Activated naive CD4-positive, alpha-beta T cell treated with anti-CD3 and anti-CD28 coated beads for 36 hours (primary cell): Measurements from ENCODE around the gene PEX14. TPM values are rescaled to one million over a fixed set of nuclear protein-coding genes. Genes with fewer than 3 reads are reported as not detected.

Source experiments
- CTCF ChIA-PET: fragments of 350-600 bp; sonication (Branson Sonifier 250); formaldehyde crosslinking; loops from one replicate; lab custom pipeline; 2021; ENCODE audit warnings: antibody characterized with exemption; lab: Charles Lee
- DNase-seq: peaks from one replicate; pipeline ENCODE4 v3.0.0-alpha.2; 2020
- H3K27ac Mint-ChIP-seq: one replicate; pipeline ENCODE4 v1.8.0; 2021; ENCODE audit warnings: mild to moderate bottlenecking, mixed read lengths
- H3K27me3 Mint-ChIP-seq: one replicate; pipeline ENCODE4 v1.8.0; 2021; ENCODE audit warnings: low read depth, mixed read lengths
- H3K36me3 Mint-ChIP-seq: one replicate; pipeline ENCODE4 v1.8.0; 2021; ENCODE audit warnings: low read depth, mixed read lengths
- H3K4me1 Mint-ChIP-seq: one replicate; pipeline ENCODE4 v1.8.0; 2021; ENCODE audit warnings: low read depth, mixed read lengths
- H3K4me3 Mint-ChIP-seq: one replicate; pipeline ENCODE4 v1.8.0; 2021; ENCODE audit warnings: mild to moderate bottlenecking, moderate library complexity, mixed read lengths
- H3K9me3 Mint-ChIP-seq: one replicate; pipeline ENCODE4 v1.8.0; 2021; ENCODE audit warnings: mixed read lengths
- intact Hi-C: fragments of 100-400 bp; cut with micrococcal nuclease; formaldehyde crosslinking; loops from one replicate; pipeline ENCODE4 v1.15.1; 2023
- total RNA-seq, 2 experiments: library from RNA; stranded (reverse); gene quantifications; one replicate each; pipeline ENCODE4 v1.2.3, GENCODE V29; 2021

PEX14 gene
- total RNA-seq, 2 experiments from 2014 or later: 15.8 to 17.2 TPM

DNA sequence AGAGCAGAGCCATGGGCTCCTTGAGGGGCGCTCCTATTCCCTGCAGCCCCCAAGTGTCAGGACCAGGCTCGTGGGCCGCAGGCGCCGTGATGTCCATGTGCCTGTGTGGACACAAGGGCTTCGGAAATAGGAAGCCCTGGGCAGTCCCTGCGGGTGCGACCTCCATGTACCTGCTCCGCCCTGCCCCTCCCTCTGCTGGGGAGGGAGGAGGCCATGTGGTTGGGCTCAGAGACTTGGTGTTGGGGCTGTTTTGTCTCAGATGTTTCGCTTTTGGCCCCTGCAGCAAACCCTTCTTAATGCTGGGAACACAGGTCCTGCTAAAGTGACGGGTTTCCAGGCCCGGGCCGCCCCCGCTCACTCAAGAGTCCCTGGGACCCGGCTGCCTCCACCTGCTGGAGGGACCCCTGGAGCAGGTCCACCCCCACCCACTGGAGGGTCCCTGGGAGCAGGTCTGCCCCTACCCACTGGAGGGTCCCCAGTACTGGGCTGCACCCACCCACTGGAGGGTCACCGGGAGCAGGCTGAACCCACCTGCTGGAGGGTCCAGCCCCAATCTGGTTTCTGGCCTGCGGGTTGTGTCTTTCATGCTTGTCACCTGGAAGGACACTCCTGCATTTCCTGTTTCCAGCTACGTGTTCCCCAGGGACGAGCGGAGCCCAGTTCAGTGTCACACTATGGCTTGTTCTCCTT is 156.5 kb downstream of the PEX14 start:
- Mint-ChIP-seq H3K4me3 (no peak overlapping the region), H3K36me3 (peaks cover 4% of the 10 kb centered on the region), H3K27me3 (no peaks in the 10 kb centered on the region), H3K4me1 (no peaks in the 10 kb centered on the region), H3K27ac (no peak overlapping the region), H3K9me3 (no peaks in the 10 kb centered on the region)
- no peak for DNase-seq
- CTCF ChIA-PET: no interaction called here
- intact Hi-C loops: no loop called here

DNA sequence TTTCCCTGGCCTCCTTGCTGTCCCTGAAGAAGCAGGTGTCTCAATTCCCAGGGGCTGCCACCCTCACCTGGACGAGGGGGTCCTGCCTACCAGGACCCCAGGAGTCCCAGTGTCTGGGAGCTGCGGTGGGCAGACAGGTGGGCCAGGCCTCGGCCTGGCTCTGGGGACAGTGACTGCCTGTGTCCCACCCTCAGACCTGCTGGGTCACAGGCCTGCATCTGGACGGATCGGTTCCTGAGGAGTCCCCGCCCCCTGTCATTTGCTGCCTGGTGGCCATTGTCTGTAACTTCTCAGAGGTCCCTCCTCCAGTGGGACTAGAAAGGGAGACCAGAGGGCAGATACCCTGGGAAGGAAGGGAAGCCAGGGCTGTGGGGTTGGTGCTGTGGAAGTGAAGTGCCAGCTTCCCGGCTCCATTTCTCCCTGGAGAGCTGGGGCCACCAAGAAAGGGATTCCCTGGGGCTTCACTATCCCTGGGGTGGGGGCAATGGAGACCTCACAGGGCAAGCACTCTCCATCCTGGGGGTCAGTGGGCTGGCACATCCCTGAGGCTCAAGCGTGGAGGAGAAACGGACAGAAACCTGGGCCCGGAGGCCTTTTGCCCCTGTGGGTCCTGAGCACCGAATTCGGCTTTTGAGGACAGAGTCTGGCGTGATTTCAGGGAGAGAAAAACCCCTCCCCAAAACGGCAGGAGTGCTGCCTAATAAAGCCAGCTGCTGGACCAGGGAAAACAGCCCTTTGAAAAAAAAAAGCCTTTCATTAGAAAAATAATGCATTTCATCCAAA is 157.3 kb downstream of the PEX14 start:
- no peaks in the 10 kb centered on the region for H3K27me3 Mint-ChIP-seq
- H3K27ac Mint-ChIP-seq: no peak overlapping the region
- intact Hi-C loops: no loop called here
- CTCF ChIA-PET: no interaction called here
- H3K4me1 Mint-ChIP-seq: no peaks in the 10 kb centered on the region
- H3K9me3 Mint-ChIP-seq: no peaks in the 10 kb centered on the region
- no peak overlapping the region for H3K4me3 Mint-ChIP-seq
- peaks cover 4% of the 10 kb centered on the region for H3K36me3 Mint-ChIP-seq
- no peak for DNase-seq

DNA sequence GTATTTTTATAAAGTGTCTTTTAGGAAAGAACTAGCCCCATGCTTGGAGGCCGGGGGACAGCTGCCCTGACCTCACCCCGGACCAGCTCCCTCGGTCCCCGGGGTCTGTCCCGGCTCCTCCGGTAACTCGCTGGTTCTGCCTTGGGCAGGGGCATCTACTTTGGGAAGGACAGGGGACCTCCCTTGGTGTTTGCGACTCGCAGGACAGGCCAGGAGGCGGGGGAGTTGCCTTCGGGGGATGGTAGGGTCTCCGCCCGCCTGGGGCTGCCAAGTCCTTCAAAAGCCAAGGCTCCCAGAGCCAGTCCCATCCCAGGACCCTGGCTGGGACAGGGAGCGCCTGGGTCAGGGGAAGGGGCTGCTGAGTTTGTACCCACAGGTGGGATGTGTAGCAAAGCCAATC is 157.9 kb downstream of the PEX14 start:
- no peak for DNase-seq
- Mint-ChIP-seq H3K4me1 (no peaks in the 10 kb centered on the region), H3K27ac (no peak overlapping the region), H3K4me3 (no peak overlapping the region), H3K27me3 (peaks cover 1% of the 10 kb centered on the region), H3K36me3 (peaks cover 2% of the 10 kb centered on the region), H3K9me3 (no peaks in the 10 kb centered on the region)
- intact Hi-C loops: no loop called here
- CTCF ChIA-PET: no interaction called here

DNA sequence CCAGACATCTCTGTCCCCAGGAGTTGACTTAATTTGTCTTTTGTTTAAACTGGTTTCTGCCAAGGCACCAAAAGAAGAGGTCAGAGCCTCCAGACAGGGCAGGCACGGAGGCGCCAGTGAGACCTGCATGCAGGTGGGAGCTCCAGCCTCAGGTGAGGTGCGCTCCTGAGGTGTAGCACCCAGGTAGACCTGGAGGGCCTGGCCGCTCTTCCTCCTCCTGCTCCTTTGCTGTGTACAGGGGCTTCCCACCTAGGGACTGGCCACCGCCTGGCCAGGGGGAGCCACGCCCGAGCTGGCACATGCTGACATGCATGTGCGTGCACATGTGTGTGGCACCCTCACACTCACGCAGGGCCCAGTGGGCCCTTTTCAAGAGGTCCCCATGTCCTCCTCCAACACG is 158.7 kb downstream of the PEX14 start:
- no peak overlapping the region for H3K27ac Mint-ChIP-seq
- no peak for DNase-seq
- no peak overlapping the region for H3K4me3 Mint-ChIP-seq
- intact Hi-C loops: no loop called here
- CTCF ChIA-PET: no interaction called here
- peaks cover under 1% of the 10 kb centered on the region for H3K36me3 Mint-ChIP-seq
- peaks cover 2% of the 10 kb centered on the region for H3K4me1 Mint-ChIP-seq
- peaks cover 3% of the 10 kb centered on the region for H3K27me3 Mint-ChIP-seq
- no peaks in the 10 kb centered on the region for H3K9me3 Mint-ChIP-seq

DNA sequence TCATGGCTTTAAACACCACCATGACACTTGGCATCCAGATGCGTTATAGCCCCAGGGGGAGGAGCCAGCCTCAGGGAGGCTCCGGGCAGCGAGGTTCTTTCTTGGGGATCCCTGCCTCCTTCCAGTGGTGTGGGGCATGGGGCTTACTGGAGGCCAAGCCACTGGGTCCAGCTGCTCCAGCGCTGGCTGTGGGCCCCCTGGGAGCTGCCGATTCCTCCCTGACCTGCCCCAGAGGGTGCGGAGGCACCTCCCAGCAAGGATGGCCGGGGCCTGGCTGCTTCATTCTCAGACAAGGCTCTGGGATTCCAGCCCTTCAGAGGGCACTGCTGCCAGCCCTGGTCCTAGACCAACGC is 159.3 kb downstream of the PEX14 start:
- no peaks in the 10 kb centered on the region for H3K9me3 Mint-ChIP-seq
- no peak for DNase-seq
- H3K4me1 Mint-ChIP-seq: peaks cover 2% of the 10 kb centered on the region
- no peaks in the 10 kb centered on the region for H3K36me3 Mint-ChIP-seq
- no peak overlapping the region for H3K4me3 Mint-ChIP-seq
- CTCF ChIA-PET: no interaction called here
- peaks cover 3% of the 10 kb centered on the region for H3K27me3 Mint-ChIP-seq
- intact Hi-C loops: no loop called here
- H3K27ac Mint-ChIP-seq: no peak overlapping the region

DNA sequence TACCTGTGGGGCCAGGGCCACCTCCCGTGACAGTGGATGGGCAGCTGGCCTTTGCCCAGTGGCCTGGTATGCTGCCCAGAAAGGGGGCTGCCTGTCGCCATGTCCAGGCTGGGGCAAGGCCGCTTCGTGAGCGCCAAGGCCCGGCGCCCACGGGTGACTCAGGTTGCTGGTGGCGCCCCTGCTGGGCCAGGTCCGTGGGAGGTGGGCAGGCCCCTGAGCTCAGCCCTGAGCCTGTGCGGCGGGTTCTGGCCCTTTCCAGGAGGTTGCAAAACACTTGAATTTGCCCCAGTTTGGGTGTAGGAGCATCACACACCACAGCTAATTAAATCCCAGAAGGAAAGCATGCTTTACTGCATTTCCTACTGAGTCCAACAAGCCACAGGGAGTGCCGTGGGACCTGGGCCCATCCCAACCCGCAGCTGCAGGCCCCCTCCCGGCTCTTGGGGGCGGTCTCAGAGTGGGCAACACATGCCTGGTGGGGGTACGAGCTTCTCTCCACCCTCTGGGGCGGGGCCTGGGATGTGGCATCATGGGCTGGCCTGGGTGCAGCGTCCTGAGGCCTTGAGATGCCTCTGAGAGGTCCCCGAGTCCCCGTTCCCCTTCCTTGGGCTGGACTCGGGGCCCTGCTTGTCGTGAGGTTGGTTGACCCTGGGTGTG is 159.8 kb downstream of the PEX14 start:
- Mint-ChIP-seq H3K4me3 (no peak overlapping the region), H3K9me3 (no peaks in the 10 kb centered on the region), H3K4me1 (peaks cover 2% of the 10 kb centered on the region), H3K27ac (no peak overlapping the region), H3K27me3 (peaks cover 3% of the 10 kb centered on the region), H3K36me3 (no peaks in the 10 kb centered on the region)
- CTCF ChIA-PET: no interaction called here
- intact Hi-C loops: no loop called here
- DNase-seq: no peak

DNA sequence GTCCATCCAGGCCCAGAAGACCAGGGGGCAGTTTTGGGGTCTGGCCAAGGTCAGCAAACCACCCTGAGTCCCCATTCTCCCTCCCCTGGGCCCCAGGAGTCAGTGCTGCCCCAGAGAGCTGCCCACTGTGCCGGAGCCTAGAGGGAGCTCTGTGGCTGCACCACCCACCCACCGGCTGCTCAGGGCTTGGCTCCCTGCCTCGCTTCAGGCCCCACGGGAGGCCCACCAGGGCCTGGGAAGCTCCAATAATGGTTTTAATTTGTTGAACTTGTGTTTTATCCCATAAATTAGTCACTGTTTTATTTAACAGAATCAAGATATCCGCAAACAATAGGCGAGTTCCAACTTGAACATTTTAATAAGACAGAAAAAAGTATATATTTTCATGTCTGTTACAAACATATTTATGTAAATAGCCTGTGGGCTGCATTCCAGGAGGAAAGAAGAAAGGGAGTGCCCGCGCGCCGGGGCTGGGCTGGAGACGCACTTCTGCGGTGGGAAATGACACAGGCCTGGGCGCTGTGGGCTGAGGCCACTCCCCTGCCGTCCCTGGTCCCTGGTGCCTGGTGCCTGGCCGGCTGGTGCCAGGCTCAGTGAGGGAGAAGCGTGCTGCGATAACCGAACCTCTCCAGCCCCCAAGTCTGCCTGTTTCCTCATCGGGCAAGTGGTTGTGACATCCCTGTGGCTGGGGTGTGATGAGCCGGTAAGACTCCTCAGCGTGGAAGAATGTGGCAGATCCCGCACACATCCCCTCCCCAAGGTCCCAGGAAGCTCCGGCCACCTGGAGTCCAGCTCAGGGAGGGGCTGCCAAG is 160.5 kb downstream of the PEX14 start:
- H3K4me1 Mint-ChIP-seq: peaks cover 2% of the 10 kb centered on the region
- H3K9me3 Mint-ChIP-seq: no peaks in the 10 kb centered on the region
- H3K4me3 Mint-ChIP-seq: no peak overlapping the region
- no peaks in the 10 kb centered on the region for H3K36me3 Mint-ChIP-seq
- peaks cover 3% of the 10 kb centered on the region for H3K27me3 Mint-ChIP-seq
- no peak overlapping the region for H3K27ac Mint-ChIP-seq
- CTCF ChIA-PET: no interaction called here
- DNase-seq: no peak
- intact Hi-C loops: no loop called here

DNA sequence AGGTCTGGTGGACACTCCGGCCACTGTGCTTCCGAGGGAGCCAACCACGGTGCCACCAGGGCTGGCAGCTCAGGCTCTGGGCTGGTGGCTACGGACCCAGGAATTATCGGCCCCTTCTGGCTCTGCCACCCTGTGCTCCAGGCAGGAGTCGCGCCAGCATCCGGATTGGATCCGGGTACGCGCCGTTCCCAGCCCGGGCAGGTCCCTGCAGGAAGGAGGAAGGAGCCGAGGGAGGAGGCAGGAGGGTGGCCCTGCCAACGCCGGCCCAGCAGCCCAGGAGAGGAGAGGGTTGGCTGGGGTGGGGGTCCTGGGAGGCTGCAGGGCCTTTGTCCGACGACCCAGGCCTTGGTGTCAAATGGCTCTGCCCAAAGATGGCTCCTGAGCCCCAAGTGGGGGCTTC is 161.2 kb downstream of the PEX14 start:
- intact Hi-C loops: no loop called here
- H3K4me1 Mint-ChIP-seq: peaks cover 2% of the 10 kb centered on the region
- no peaks in the 10 kb centered on the region for H3K36me3 Mint-ChIP-seq
- no peak for DNase-seq
- H3K9me3 Mint-ChIP-seq: no peaks in the 10 kb centered on the region
- H3K4me3 Mint-ChIP-seq: no peak overlapping the region
- H3K27me3 Mint-ChIP-seq: peaks cover 3% of the 10 kb centered on the region
- CTCF ChIA-PET: no interaction called here
- H3K27ac Mint-ChIP-seq: no peak overlapping the region

DNA sequence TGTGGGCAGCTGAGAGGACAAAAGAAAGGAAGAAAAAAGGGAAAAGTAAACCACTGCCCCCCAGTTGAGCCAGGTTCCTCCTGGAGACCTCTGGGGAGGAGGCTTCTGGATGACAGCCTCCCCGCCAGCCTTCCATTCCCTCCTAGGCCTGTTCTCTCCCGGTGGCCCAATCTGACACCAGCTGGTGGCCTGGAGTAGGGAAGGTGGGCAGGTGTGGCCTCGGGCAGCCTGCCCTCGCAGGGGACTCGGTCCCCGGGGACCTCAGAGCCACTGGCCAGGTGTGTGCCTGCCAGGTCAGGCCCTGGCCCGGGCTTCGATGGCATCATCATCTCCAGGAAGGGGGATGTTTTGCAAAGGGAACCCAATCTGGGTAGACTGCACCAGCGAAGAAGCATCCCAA is 162.7 kb downstream of the PEX14 start:
- Mint-ChIP-seq H3K36me3 (no peaks in the 10 kb centered on the region), H3K9me3 (no peaks in the 10 kb centered on the region), H3K27me3 (peaks cover 3% of the 10 kb centered on the region), H3K4me3 (no peak overlapping the region), H3K4me1 (peaks cover 2% of the 10 kb centered on the region), H3K27ac (no peak overlapping the region)
- intact Hi-C loops: no loop called here
- DNase-seq: no peak
- CTCF ChIA-PET: no interaction called here

DNA sequence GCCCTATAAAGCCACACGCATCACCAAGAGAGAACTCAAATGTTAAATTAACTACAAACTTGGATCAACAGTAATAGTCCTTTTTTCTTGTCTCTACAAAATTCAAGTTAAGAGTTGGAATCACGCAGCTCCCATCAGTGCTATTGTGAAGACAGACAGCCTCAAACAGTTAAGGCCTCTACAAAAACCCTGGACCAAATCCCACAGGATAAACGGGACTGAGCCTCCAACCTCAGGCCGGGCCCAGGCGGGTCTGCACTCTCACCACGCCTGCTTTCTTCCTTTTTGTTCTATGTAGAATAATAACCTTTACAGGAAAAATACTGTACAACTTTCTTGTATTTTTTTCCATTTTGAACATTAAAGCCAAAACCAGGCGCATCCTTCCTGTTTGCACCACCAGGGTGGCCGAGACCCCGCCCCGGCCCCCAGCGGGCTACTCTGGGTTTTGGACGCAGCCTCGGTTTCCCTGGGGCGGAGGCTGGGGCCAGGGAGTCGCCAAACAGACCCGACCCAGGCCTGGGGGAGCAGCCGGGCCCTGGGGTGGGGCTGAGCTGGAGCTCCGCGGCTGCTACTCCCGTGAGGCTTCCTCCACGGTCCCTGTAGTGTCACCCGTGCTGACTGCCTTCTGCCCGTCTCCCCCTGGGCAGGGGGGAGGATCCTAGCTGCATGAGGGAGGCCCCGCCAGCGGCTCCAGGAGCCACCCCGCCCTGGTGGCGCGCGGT is 163.2 kb downstream of the PEX14 start:
- no peak for DNase-seq
- no peaks in the 10 kb centered on the region for H3K9me3 Mint-ChIP-seq
- H3K4me3 Mint-ChIP-seq: no peak overlapping the region
- H3K36me3 Mint-ChIP-seq: no peaks in the 10 kb centered on the region
- no peak overlapping the region for H3K27ac Mint-ChIP-seq
- CTCF ChIA-PET: no interaction called here
- intact Hi-C loops: no loop called here
- peaks cover 3% of the 10 kb centered on the region for H3K27me3 Mint-ChIP-seq
- peaks cover 2% of the 10 kb centered on the region for H3K4me1 Mint-ChIP-seq

DNA sequence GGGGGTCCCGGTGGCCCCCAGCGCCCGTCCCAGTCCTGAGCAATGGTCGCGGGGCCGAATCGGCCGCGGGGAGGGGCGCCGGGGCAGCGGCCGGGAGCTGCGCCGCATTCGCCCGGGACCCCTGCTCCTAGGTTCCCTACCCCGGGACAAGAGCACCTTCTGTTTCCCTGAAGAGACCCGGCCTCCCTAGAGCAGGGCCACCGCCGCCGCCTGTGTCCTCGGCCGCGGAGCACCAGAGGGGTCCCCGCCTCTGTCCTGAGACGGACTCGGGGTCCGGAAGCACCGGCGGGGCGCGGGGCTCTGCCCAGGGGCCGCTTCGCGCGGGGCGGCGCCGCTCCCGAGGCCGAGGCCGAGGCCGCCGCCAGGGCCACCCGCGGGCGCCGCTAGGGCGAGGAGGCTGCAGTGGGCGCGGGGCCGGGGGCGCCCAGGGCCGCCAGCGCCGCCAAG is 163.8 kb downstream of the PEX14 start:
- Mint-ChIP-seq H3K4me1 (peaks cover 2% of the 10 kb centered on the region), H3K4me3 (no peak overlapping the region), H3K27me3 (peaks cover 3% of the 10 kb centered on the region), H3K27ac (no peak overlapping the region), H3K9me3 (no peaks in the 10 kb centered on the region), H3K36me3 (no peaks in the 10 kb centered on the region)
- intact Hi-C loops: no loop called here
- DNase-seq: no peak
- CTCF ChIA-PET: no interaction called here
